ENCODE data around the gene CABCOCO1.

- no peak for TF ChIP-seq VEZF1 (CRISPR knock-in tag; IDR thresholded peaks at IDR 0.05)
- no peak for TF ChIP-seq SIN3A (IDR thresholded peaks at IDR 0.05; ENCODE audit: borderline replicate concordance in 2 of 2, control insufficient read depth in 1 of 2, low read depth in 2 of 2, low read length in 2 of 2)
- no peak for TF ChIP-seq ATF1 (CRISPR knock-in tag; IDR thresholded peaks at IDR 0.05)
- no peak for TF ChIP-seq ATF1 (tag; IDR thresholded peaks at IDR 0.05)
- TF ChIP-seq RBM22 (IDR thresholded peaks at IDR 0.05; ENCODE audit: low read depth, low read length, poor library complexity, severe bottlenecking): no peak
- no peak for TF ChIP-seq STAT6 (CRISPR knock-in tag; IDR thresholded peaks at IDR 0.05)
These were observed 151.4 kb downstream of the CABCOCO1 start for GRCh38 chr10:61814160-61814559.

All from K562 (cell line).